Measurements from ENCODE around the gene EP400. TPM values are rescaled to one million over a fixed set of nuclear protein-coding genes. Genes with fewer than 3 reads are reported as not detected.

Gene EP400
- total and polyA plus RNA-seq, 4 donors: 11.4 to 47.8 (median 25.7) TPM

DNA sequence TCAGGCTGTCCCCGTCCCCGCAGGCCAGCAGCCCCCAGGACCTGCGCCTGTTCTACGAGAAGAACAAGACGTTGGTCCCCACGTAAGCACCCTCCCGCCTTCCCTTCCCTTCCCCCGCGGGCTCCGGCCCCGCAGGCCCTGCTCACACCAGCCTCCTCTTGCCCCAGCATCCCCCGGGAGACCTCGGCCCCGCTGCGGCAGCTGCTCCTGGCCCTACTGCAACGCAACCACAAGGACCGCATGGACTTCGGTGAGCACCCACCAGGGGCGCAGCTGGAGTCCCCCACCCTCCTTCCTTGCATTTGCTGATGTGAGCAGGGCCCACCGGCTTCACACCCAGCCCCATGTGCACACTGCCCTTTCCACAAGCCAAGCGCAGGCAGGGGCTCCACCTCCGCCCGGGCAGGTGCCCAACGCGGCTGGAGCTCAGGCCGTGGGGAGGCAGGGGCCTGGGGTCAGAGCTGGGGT lies 40.0 kb upstream of the EP400 start:
- no peaks in the 10 kb centered on the region for H3K27me3 ChIP-seq (ENCODE audit: control insufficient read depth in 3 of 3, insufficient read depth in 3 of 3, low read length in 2 of 3)
- DNase-seq (no peak), ATAC-seq (ENCODE audit: insufficient read depth, low FRiP score) (no peak)
- H3K4me3 ChIP-seq: no peak overlapping the region
- peaks cover 0 to 64% (median 19%) of the 10 kb centered on the region in 4 donors for H3K36me3 ChIP-seq (ENCODE audit: control insufficient read depth in 4 of 4, insufficient read depth in 4 of 4, low read length in 4 of 4)
- 95 to 96% methylated on average over 26 of the region's 26 CpGs for WGBS, 2 donors
- peaks cover 0 to 3% (median 0%) of the 10 kb centered on the region in 5 donors for H3K4me1 ChIP-seq (ENCODE audit: control insufficient read depth in 5 of 5, insufficient read depth in 5 of 5, low read length in 5 of 5)
- no peak overlapping the region for H3K9ac ChIP-seq (ENCODE audit: insufficient read depth in 1 of 2, low read length in 2 of 2)
- no peak for TF ChIP-seq CTCF (IDR thresholded peaks at IDR 0.05; ENCODE audit: control extremely low read depth, extremely low read depth)
- no peaks in the 10 kb centered on the region for H3K9me3 ChIP-seq (ENCODE audit: control insufficient read depth in 4 of 4, insufficient read depth in 3 of 4, low read length in 3 of 4)
- no peak overlapping the region for H3K27ac ChIP-seq (ENCODE audit: low read depth in 1 of 2, low read length in 1 of 2)

DNA sequence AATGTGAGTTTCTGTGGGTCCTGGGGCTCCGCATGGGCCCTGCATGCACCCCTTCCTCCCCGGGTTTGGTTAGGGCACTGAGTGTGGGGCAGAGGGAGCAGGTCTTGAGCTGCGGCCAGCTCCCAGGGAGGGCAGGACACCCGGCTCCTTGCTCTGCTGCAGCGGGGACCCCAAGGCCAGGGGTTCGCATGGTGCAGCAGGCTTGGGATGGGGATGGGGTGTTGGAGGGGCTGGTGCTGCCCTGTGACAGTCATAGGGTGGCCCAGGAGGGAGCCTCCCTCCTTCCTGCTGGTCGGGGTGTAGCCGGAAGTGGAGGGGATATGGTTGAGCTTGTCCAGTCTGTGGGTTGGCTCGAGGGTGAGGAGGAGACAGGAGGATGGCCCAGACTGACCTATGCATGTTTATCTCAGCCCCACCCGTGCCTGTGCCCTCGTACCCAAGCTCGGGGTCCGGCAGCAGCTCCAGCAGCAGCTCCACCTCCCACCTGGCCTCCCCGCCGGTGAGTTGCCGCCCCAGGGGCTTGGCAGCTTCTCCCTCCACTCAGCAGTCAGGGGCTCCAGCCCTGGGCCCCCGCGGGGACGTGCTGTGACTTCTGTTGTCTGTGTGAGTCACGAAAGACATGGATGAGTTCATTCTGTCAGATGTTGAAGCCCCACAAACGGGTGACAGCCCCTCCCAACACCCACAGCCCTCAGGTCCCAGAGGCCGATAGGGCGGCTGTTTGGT lies 39.3 kb upstream of the EP400 start:
- TF ChIP-seq CTCF (IDR thresholded peaks at IDR 0.05; ENCODE audit: control extremely low read depth, extremely low read depth): no peak
- Histone ChIP-seq H3K27ac (ENCODE audit: low read depth in 1 of 2, low read length in 1 of 2) (no peak overlapping the region), H3K4me3 (no peak overlapping the region), H3K27me3 (ENCODE audit: control insufficient read depth in 3 of 3, insufficient read depth in 3 of 3, low read length in 2 of 3) (no peaks in the 10 kb centered on the region), H3K36me3 (ENCODE audit: control insufficient read depth in 4 of 4, insufficient read depth in 4 of 4, low read length in 4 of 4) (peaks cover 0 to 69% (median 19%) of the 10 kb centered on the region in 4 donors), H3K9ac (ENCODE audit: insufficient read depth in 1 of 2, low read length in 2 of 2) (no peak overlapping the region), H3K4me1 (ENCODE audit: control insufficient read depth in 5 of 5, insufficient read depth in 5 of 5, low read length in 5 of 5) (peaks cover 0 to 3% (median 0%) of the 10 kb centered on the region in 5 donors), H3K9me3 (ENCODE audit: control insufficient read depth in 4 of 4, insufficient read depth in 3 of 4, low read length in 3 of 4) (no peaks in the 10 kb centered on the region)
- no peak for ATAC-seq (ENCODE audit: insufficient read depth, low FRiP score)
- WGBS, 2 donors: 90 to 93% methylated on average over 20 to 23 of the region's 23 CpGs
- no peak for DNase-seq

DNA sequence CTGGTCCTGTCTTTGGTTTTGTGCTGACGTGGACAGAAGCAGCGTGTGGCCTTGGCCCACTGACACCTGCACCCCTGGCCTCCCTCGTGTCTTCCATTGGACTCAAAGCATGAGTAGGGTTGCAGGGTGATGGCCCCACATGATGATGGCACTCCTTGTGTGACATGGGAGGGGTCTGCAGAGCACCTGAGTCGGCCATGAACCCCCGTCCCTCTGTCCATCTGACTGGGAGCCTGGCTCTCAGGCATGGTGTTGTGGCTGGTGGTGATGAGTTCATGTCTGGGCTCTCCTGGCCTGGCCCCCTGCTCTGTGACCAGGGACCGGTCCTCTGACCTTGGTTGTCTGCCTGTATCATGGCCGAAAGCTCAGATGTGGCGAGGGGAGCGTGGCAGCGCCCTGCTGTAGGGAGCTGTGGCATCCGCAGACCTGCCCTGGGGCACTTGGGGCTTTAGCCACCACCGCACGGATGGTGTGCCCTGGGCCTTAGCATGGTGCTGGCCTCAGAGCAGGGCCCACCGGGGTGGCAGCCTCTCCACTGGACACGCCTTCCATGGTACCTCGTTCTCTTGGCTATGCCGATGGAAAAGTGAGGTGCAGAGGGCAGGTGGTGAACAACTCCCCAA lies 38.6 kb upstream of the EP400 start:
- Histone ChIP-seq H3K9me3 (ENCODE audit: control insufficient read depth in 4 of 4, insufficient read depth in 3 of 4, low read length in 3 of 4) (no peaks in the 10 kb centered on the region), H3K9ac (ENCODE audit: insufficient read depth in 1 of 2, low read length in 2 of 2) (no peak overlapping the region), H3K4me1 (ENCODE audit: control insufficient read depth in 5 of 5, insufficient read depth in 5 of 5, low read length in 5 of 5) (peaks cover 0 to 3% (median 0%) of the 10 kb centered on the region in 5 donors), H3K27ac (ENCODE audit: low read depth in 1 of 2, low read length in 1 of 2) (no peak overlapping the region), H3K27me3 (ENCODE audit: control insufficient read depth in 3 of 3, insufficient read depth in 3 of 3, low read length in 2 of 3) (no peaks in the 10 kb centered on the region), H3K36me3 (ENCODE audit: control insufficient read depth in 4 of 4, insufficient read depth in 4 of 4, low read length in 4 of 4) (peaks cover 4 to 76% (median 21%) of the 10 kb centered on the region in 4 donors), H3K4me3 (no peak overlapping the region)
- ATAC-seq (ENCODE audit: insufficient read depth, low FRiP score): no peak
- DNase-seq: no peak
- WGBS, 2 donors: 95 to 97% methylated on average over 17 of the region's 17 CpGs
- no peak for TF ChIP-seq CTCF (IDR thresholded peaks at IDR 0.05; ENCODE audit: control extremely low read depth, extremely low read depth)
